OCI-LY7 (cell line): Measurements from ENCODE around the gene NOD2. TPM values are rescaled to one million over a fixed set of nuclear protein-coding genes. Genes with fewer than 3 reads are reported as not detected.

Experiments
- BruUV-seq: library from RNA; stranded (reverse); fragments of 400-500 nt; replicated peaks from 2 replicates; lab custom pipeline; 2021; lab: Mats Ljungman, UMichigan
- CTCF ChIA-PET: fragments of 300-600 bp; sonication (Branson Sonifier 250); formaldehyde crosslinking; loops from one replicate; lab custom pipeline; 2022; ENCODE audit warnings: antibody characterized with exemption; ENCODE audit not compliant: unreplicated experiment; lab: Charles Lee
- POLR2A ChIA-PET: fragments of 300-600 bp; sonication (Branson Sonifier 250); formaldehyde crosslinking; loops from one replicate; lab custom pipeline; 2022; ENCODE audit warnings: antibody characterized with exemption; lab: Charles Lee
- DNase-seq: peaks from one replicate; pipeline ENCODE4 v3.0.0-alpha.2; 2015; ENCODE audit warnings: low spot score
- H2AFZ ChIP-seq: fragments of 200-600 bp; sonication (generic), shearing (Covaris generic); 2 replicates; pipeline ENCODE4 v1.6.1; 2014; ENCODE audit warnings: mild to moderate bottlenecking, antibody characterized with exemption, low read length, moderate library complexity
- H3K27ac ChIP-seq: fragments of 200-600 bp; sonication (generic); 2 replicates; pipeline ENCODE4 v1.5.1; 2014; ENCODE audit warnings: mixed run types, low read depth, mild to moderate bottlenecking, moderate library complexity, low read length, inconsistent platforms; ENCODE audit not compliant: poor library complexity, severe bottlenecking
- H3K36me3 ChIP-seq: fragments of 200-600 bp; sonication (generic); 2 replicates; pipeline ENCODE4 v1.6.1; 2014; ENCODE audit warnings: mild to moderate bottlenecking, antibody characterized with exemption, low read length, moderate library complexity, mixed read lengths; ENCODE audit not compliant: insufficient read depth
- H3K4me1 ChIP-seq: fragments of 200-600 bp; sonication (generic); 2 replicates; pipeline ENCODE4 v1.5.1; 2014; ENCODE audit warnings: mild to moderate bottlenecking, low read length; ENCODE audit not compliant: insufficient read depth, poor library complexity, severe bottlenecking
- H3K4me2 ChIP-seq: fragments of 200-600 bp; sonication (generic); 2 replicates; pipeline ENCODE4 v1.6.1; 2014; ENCODE audit warnings: mild to moderate bottlenecking, low read length
- H3K4me3 ChIP-seq: fragments of 200-600 bp; sonication (generic); 2 replicates; pipeline ENCODE4 v1.5.1; 2014; ENCODE audit warnings: mild to moderate bottlenecking, low read depth, low read length; ENCODE audit not compliant: poor library complexity, severe bottlenecking
- H3K79me2 ChIP-seq: fragments of 200-600 bp; sonication (generic); 2 replicates; pipeline ENCODE4 v1.6.1; 2016; ENCODE audit warnings: low read depth, mild to moderate bottlenecking, low read length, moderate library complexity, mixed read lengths; ENCODE audit not compliant: insufficient read depth
- H3K9me2 ChIP-seq: fragments of 200-600 bp; sonication (generic); 2 replicates; pipeline ENCODE4 v1.6.1; 2016; ENCODE audit warnings: mild to moderate bottlenecking, low read length, mixed read lengths; ENCODE audit not compliant: insufficient read depth
- H3K9me3 ChIP-seq: fragments of 200-600 bp; sonication (generic); 2 replicates; pipeline ENCODE4 v1.6.1; 2014; ENCODE audit warnings: mild to moderate bottlenecking, mixed run types, low read length, mixed read lengths
- H4K20me1 ChIP-seq: fragments of 200-600 bp; sonication (generic); 2 replicates; pipeline ENCODE4 v1.6.1; 2014; ENCODE audit warnings: mild to moderate bottlenecking, antibody characterized with exemption, low read length, moderate library complexity, mixed read lengths; ENCODE audit not compliant: insufficient read depth
- CTCF ChIP-seq: fragments of 200-600 bp; sonication (generic); conservative IDR thresholded peaks from 2 replicates; pipeline ENCODE4 v1.5.1; 2014; ENCODE audit warnings: mild to moderate bottlenecking, antibody characterized with exemption, low read length, moderate library complexity, mixed read lengths
- EZH2phosphoT487 ChIP-seq: fragments of 200-600 bp; sonication (generic); IDR thresholded peaks from 2 replicates; pipeline ENCODE4 v1.6.1; 2018; ENCODE audit warnings: low read depth, borderline replicate concordance, mild to moderate bottlenecking, mixed run types, antibody characterized with exemption, low read length, moderate library complexity, mixed read lengths
- intact Hi-C: fragments of 100-400 bp; cut with micrococcal nuclease; formaldehyde crosslinking; loops from one replicate; pipeline ENCODE4 v1.10.0; 2022; ENCODE audit not compliant: unreplicated experiment
- total RNA-seq, 2 experiments: library from RNA; depleted of rRNA in 1 of 2; stranded (reverse); fragments of >200 nt in 1 of 2; shearing (Covaris generic) in 1 of 2; gene quantifications; 2 replicates each; pipeline ENCODE4 v1.2.3, GENCODE V29; 2014 to 2022

Gene NOD2
- total RNA-seq, 2 experiments from 2014 or later = not detected

GRCh38 chr16:50681021-50681885, 12.2 kb upstream of the NOD2 start, which contains the start of gene SNX20:
SNX20 (minus strand) TSS chr16:50681312; CDS start chr16:50677526, 3,786 bp downstream.
- TF ChIP-seq EZH2phosphoT487 (no peak), CTCF (no peak)
- Histone ChIP-seq H3K4me1 (peaks cover 19% of the 10 kb centered on the region), H2AFZ (peak within 1 kb of the TSS; percentile 100), H3K27ac (no peak within 1 kb of the TSS), H3K36me3 (no peaks in the 10 kb centered on the region), H3K4me2 (peak within 1 kb of the TSS; percentile 69), H3K9me3 (no peaks in the 10 kb centered on the region), H4K20me1 (no peaks in the 10 kb centered on the region), H3K9me2 (no peaks in the 10 kb centered on the region), H3K79me2 (no peaks in the 10 kb centered on the region), H3K4me3 (peak within 1 kb of the TSS; percentile 53)
- intact Hi-C loops = no loop called here
- BruUV-seq = no TSS peak
- POLR2A ChIA-PET = no interaction called here
- CTCF ChIA-PET = interaction anchor here (0.6 to 1.0 kb wide), 2 partner anchors 15 to 1169 kb away, joined by 3 read pairs; no protein-coding TSS in a partner anchor
- DNase-seq = peak; percentile 66

GRCh38 chr16:50683689-50684374, 9.6 kb upstream of the NOD2 start:
- ChIA-PET CTCF (no interaction called here), POLR2A (no interaction called here)
- no peaks in the 10 kb centered on the region for H4K20me1 ChIP-seq
- BruUV-seq = no TSS peak
- H3K9me3 ChIP-seq = no peaks in the 10 kb centered on the region
- intact Hi-C loops = no loop called here
- H3K4me1 ChIP-seq = peaks cover 19% of the 10 kb centered on the region
- no peak overlapping the region for H3K27ac ChIP-seq
- DNase-seq = peak; percentile 34
- H3K9me2 ChIP-seq = no peaks in the 10 kb centered on the region
- no peaks in the 10 kb centered on the region for H3K36me3 ChIP-seq
- H3K4me2 ChIP-seq = peak overlapping the region; percentile 3; the same call in 1 of the 2 replicates
- no peak overlapping the region for H2AFZ ChIP-seq
- no peak overlapping the region for H3K4me3 ChIP-seq
- no peaks in the 10 kb centered on the region for H3K79me2 ChIP-seq
- no peak for TF ChIP-seq EZH2phosphoT487
- TF ChIP-seq CTCF = no peak
